Mesenchymal stem cell (in vitro differentiated cells and primary cell): ENCODE data around the gene TMEM11.
A peak's percentile ranks its signal among the peaks of the same experiment; 100 is the strongest.

ENCODE experiments used
- DNase-seq: peaks from one replicate; pipeline ENCODE4 v3.0.0-alpha.2; 2013
- H2AFZ ChIP-seq: one replicate; pipeline ENCODE4 v1.6.1; 2013; ENCODE audit warnings: low read depth, mild to moderate bottlenecking, control low read depth, inconsistent platforms, low read length, moderate library complexity
- H2AK5ac ChIP-seq: 2 replicates; pipeline ENCODE4 v1.6.1; 2013; ENCODE audit warnings: low read length, moderate library complexity, mild to moderate bottlenecking, inconsistent platforms; ENCODE audit not compliant: severe bottlenecking
- H2BK120ac ChIP-seq: one replicate; pipeline ENCODE4 v1.6.1; 2013; ENCODE audit warnings: low read depth, mild to moderate bottlenecking, inconsistent platforms, low read length, moderate library complexity
- H2BK12ac ChIP-seq, 2 experiments: one replicate each; pipeline ENCODE4 v1.6.1; 2013; ENCODE audit warnings: inconsistent platforms in 2 of 2, low read length in 2 of 2, mild to moderate bottlenecking in 2 of 2, moderate library complexity in 2 of 2, control low read depth in 1 of 2
- H2BK15ac ChIP-seq: one replicate; pipeline ENCODE4 v1.6.1; 2013; ENCODE audit warnings: mild to moderate bottlenecking, low read depth, inconsistent platforms; ENCODE audit not compliant: poor library complexity, severe bottlenecking
- H2BK5ac ChIP-seq: 2 replicates; pipeline ENCODE4 v1.6.1; 2013; ENCODE audit warnings: low read depth, mild to moderate bottlenecking, low read length, control low read depth, inconsistent platforms; ENCODE audit not compliant: poor library complexity, severe bottlenecking
- H3K14ac ChIP-seq, 2 experiments: one replicate each; pipeline ENCODE4 v1.6.1; 2013; ENCODE audit warnings: inconsistent platforms in 2 of 2, low read length in 2 of 2, control low read depth in 1 of 2, mild to moderate bottlenecking in 1 of 2, moderate library complexity in 1 of 2
- H3K18ac ChIP-seq, 2 experiments: one replicate each; pipeline ENCODE4 v1.6.1; 2013; ENCODE audit warnings: inconsistent platforms in 2 of 2, low read length in 2 of 2, control low read depth in 1 of 2, low read depth in 1 of 2, mild to moderate bottlenecking in 1 of 2
- H3K23ac ChIP-seq, 2 experiments: one replicate each; pipeline ENCODE4 v1.6.1; 2013; ENCODE audit warnings: inconsistent platforms in 2 of 2, low read length in 2 of 2, mild to moderate bottlenecking in 2 of 2, moderate library complexity in 2 of 2, control low read depth in 1 of 2
- H3K27ac ChIP-seq: 2 replicates; pipeline ENCODE4 v1.5.1; 2013; ENCODE audit warnings: mild to moderate bottlenecking, moderate library complexity, low read length, control low read depth, inconsistent platforms; ENCODE audit not compliant: poor library complexity, severe bottlenecking
- H3K27me3 ChIP-seq, 2 experiments: 2 replicates each; pipeline versions ENCODE4 v1.6.1 to v1.7.0; 2013; ENCODE audit warnings: low read length in 2 of 2, mild to moderate bottlenecking in 2 of 2, moderate library complexity in 2 of 2, control low read depth in 1 of 2, inconsistent platforms in 1 of 2; ENCODE audit not compliant: control insufficient read depth in 1 of 2, insufficient read depth in 1 of 2
- H3K36me3 ChIP-seq, 2 experiments: 2 replicates each; pipeline versions ENCODE4 v1.6.1 to v1.7.0; 2013; ENCODE audit warnings: low read length in 2 of 2, control low read depth in 1 of 2, inconsistent platforms in 1 of 2, low read depth in 1 of 2, mild to moderate bottlenecking in 1 of 2; ENCODE audit not compliant: insufficient read depth in 2 of 2, control insufficient read depth in 1 of 2
- H3K4ac ChIP-seq, 2 experiments: one replicate each; pipeline ENCODE4 v1.6.1; 2013; ENCODE audit warnings: inconsistent platforms in 2 of 2, low read length in 2 of 2, mild to moderate bottlenecking in 2 of 2, moderate library complexity in 2 of 2, control low read depth in 1 of 2, low read depth in 1 of 2
- H3K4me1 ChIP-seq: 2 replicates; pipeline ENCODE4 v1.6.1; 2013; ENCODE audit warnings: low read depth, low read length, control low read depth; ENCODE audit not compliant: control insufficient read depth, insufficient read depth
- H3K4me2 ChIP-seq: 2 replicates; pipeline ENCODE4 v1.6.1; 2013; ENCODE audit warnings: low read length, mild to moderate bottlenecking, inconsistent platforms; ENCODE audit not compliant: poor library complexity, severe bottlenecking
- H3K4me3 ChIP-seq, 2 experiments: 2 replicates each; pipeline versions ENCODE4 v1.5.1 to v1.7.0; 2013; ENCODE audit warnings: low read length in 2 of 2, mild to moderate bottlenecking in 2 of 2, control low read depth in 1 of 2, low read depth in 1 of 2; ENCODE audit not compliant: insufficient read depth in 1 of 2
- H3K79me1 ChIP-seq: replicated peaks from 2 replicates; pipeline ENCODE4 v1.6.1; 2013; ENCODE audit warnings: mild to moderate bottlenecking, control low read depth, low read length, inconsistent platforms; ENCODE audit not compliant: poor library complexity, severe bottlenecking
- H3K9ac ChIP-seq: 2 replicates; pipeline ENCODE4 v1.7.0; 2013; ENCODE audit warnings: mild to moderate bottlenecking, low read length, moderate library complexity
- H3K9me3 ChIP-seq: 2 replicates; pipeline ENCODE4 v1.7.0; 2013; ENCODE audit warnings: mild to moderate bottlenecking, low read length; ENCODE audit not compliant: control insufficient read depth
- H4K8ac ChIP-seq: one replicate; pipeline ENCODE4 v1.6.1; 2013; ENCODE audit warnings: inconsistent platforms, mild to moderate bottlenecking, low read length, moderate library complexity
- H4K91ac ChIP-seq: one replicate; pipeline ENCODE4 v1.6.1; 2013; ENCODE audit warnings: mild to moderate bottlenecking, low read length, inconsistent platforms
- WGBS: methylation state at CpG from one replicate; pipeline ENCODE4 v1.1.7; 2013; ENCODE audit warnings: mixed read lengths; 5-methylcytosine and 5-hydroxymethylcytosine counted together

The TMEM11 gene

GRCh38 chr17:21169496-21169895 is 44.5 kb downstream of the TMEM11 start:
- no peak overlapping the region for H2AFZ ChIP-seq
- H3K36me3 ChIP-seq: peaks cover 10 to 21% of the 10 kb centered on the region in 2 experiments
- no peak overlapping the region for H3K4me2 ChIP-seq
- no peak overlapping the region for H3K4me3 ChIP-seq
- H3K9me3 ChIP-seq: no peaks in the 10 kb centered on the region
- H3K4me1 ChIP-seq: peaks cover 6% of the 10 kb centered on the region
- no peak overlapping the region for H3K27ac ChIP-seq
- no peak overlapping the region for H3K9ac ChIP-seq
- H3K14ac ChIP-seq: no peak overlapping the region
- no peak overlapping the region for H3K23ac ChIP-seq
- no peak overlapping the region for H2BK5ac ChIP-seq
- H3K18ac ChIP-seq: no peak overlapping the region
- no peak overlapping the region for H4K91ac ChIP-seq
- H2BK120ac ChIP-seq: no peak overlapping the region
- H3K79me1 ChIP-seq: peaks cover 18% of the 10 kb centered on the region
- no peak for DNase-seq
- no peak overlapping the region for H2AK5ac ChIP-seq
- WGBS: 77% methylated on average over 7 of the region's 7 CpGs
- no peak overlapping the region for H3K4ac ChIP-seq
- H2BK15ac ChIP-seq: no peak overlapping the region
- no peaks in the 10 kb centered on the region for H3K27me3 ChIP-seq
- H2BK12ac ChIP-seq: no peak overlapping the region
- no peak overlapping the region for H4K8ac ChIP-seq

GRCh38 chr17:21168555-21168865 is 45.5 kb downstream of the TMEM11 start:
- Histone ChIP-seq H2BK120ac (no peak overlapping the region), H4K91ac (no peak overlapping the region), H3K79me1 (peaks cover 21% of the 10 kb centered on the region), H3K4me3 (no peak overlapping the region), H2AFZ (no peak overlapping the region), H3K14ac (no peak overlapping the region), H3K4me2 (no peak overlapping the region), H3K36me3 (peaks cover 10 to 11% of the 10 kb centered on the region in 2 experiments), H2BK12ac (no peak overlapping the region), H3K9me3 (no peaks in the 10 kb centered on the region), H3K9ac (no peak overlapping the region), H3K23ac (no peak overlapping the region), H3K18ac (no peak overlapping the region), H3K4ac (no peak overlapping the region), H4K8ac (no peak overlapping the region), H2AK5ac (no peak overlapping the region), H3K27ac (no peak overlapping the region), H2BK5ac (no peak overlapping the region), H3K27me3 (no peaks in the 10 kb centered on the region), H2BK15ac (no peak overlapping the region), H3K4me1 (peaks cover 2% of the 10 kb centered on the region)
- WGBS: 96% methylated on average over 12 of the region's 12 CpGs
- no peak for DNase-seq

GRCh38 chr17:21167303-21167702 is 46.7 kb downstream of the TMEM11 start:
- H3K4me3 ChIP-seq: peak overlapping the region in 1 of 2 experiments; percentile 52
- H2BK5ac ChIP-seq: no peak overlapping the region
- no peak overlapping the region for H4K91ac ChIP-seq
- no peak overlapping the region for H3K27ac ChIP-seq
- H3K79me1 ChIP-seq: peaks cover 24% of the 10 kb centered on the region
- H3K18ac ChIP-seq: no peak overlapping the region
- H3K9me3 ChIP-seq: no peaks in the 10 kb centered on the region
- H3K4ac ChIP-seq: no peak overlapping the region
- H3K27me3 ChIP-seq: no peaks in the 10 kb centered on the region
- H4K8ac ChIP-seq: no peak overlapping the region
- peaks cover 0 to 5% of the 10 kb centered on the region in 2 experiments for H3K36me3 ChIP-seq
- no peak for DNase-seq
- H2BK15ac ChIP-seq: no peak overlapping the region
- peaks cover 2% of the 10 kb centered on the region for H3K4me1 ChIP-seq
- H3K4me2 ChIP-seq: no peak overlapping the region
- no peak overlapping the region for H2AK5ac ChIP-seq
- H2BK120ac ChIP-seq: no peak overlapping the region
- H2AFZ ChIP-seq: no peak overlapping the region
- H3K14ac ChIP-seq: no peak overlapping the region
- peak overlapping the region; percentile 83 for H3K9ac ChIP-seq
- H3K23ac ChIP-seq: no peak overlapping the region
- WGBS: 93% methylated on average over 5 of the region's 5 CpGs
- H2BK12ac ChIP-seq: no peak overlapping the region

- Histone ChIP-seq H2BK120ac (no peak overlapping the region), H3K18ac (no peak overlapping the region), H3K79me1 (peaks cover 24% of the 10 kb centered on the region), H2AK5ac (no peak overlapping the region), H4K8ac (no peak overlapping the region), H3K4me1 (peaks cover 2% of the 10 kb centered on the region), H3K27me3 (no peaks in the 10 kb centered on the region), H3K14ac (no peak overlapping the region), H4K91ac (no peak overlapping the region), H3K4me3 (peak overlapping the region in 1 of 2 experiments; percentile 52), H3K9me3 (no peaks in the 10 kb centered on the region), H2BK12ac (no peak overlapping the region), H3K27ac (no peak overlapping the region), H2AFZ (no peak overlapping the region), H3K23ac (no peak overlapping the region), H3K36me3 (no peaks in the 10 kb centered on the region), H3K4me2 (no peak overlapping the region), H2BK5ac (no peak overlapping the region), H3K4ac (no peak overlapping the region), H3K9ac (peak overlapping the region; percentile 83), H2BK15ac (no peak overlapping the region)
- WGBS: 88% methylated on average over 4 of the region's 5 CpGs
- no peak for DNase-seq
Observed at GRCh38 chr17:21166595-21167210, 47.3 kb downstream of the TMEM11 start.
